HCT116 (cell line): ENCODE measurements around the gene UBE2G2. TPM values are rescaled to one million over a fixed set of nuclear protein-coding genes. Genes with fewer than 3 reads are reported as not detected.
A peak's percentile ranks its signal among the peaks of the same experiment; 100 is the strongest.

ENCODE experiments used
- ATAC-seq: fragments of 200-7000 bp; cut with Tn5 transposase; 2 replicates; pipeline ENCODE4 v1.9.1; 2020; ENCODE audit warnings: mild to moderate bottlenecking, moderate library complexity
- BruUV-seq: library from RNA; stranded (reverse); fragments of 400-500 nt; replicated peaks from 2 replicates; lab custom pipeline; 2021; lab: Mats Ljungman, UMichigan
- CTCF ChIA-PET: fragments of 300-600 bp; sonication (Branson Sonifier 250); formaldehyde crosslinking; loops from one replicate; lab custom pipeline; 2021; ENCODE audit warnings: antibody characterized with exemption; lab: Charles Lee
- POLR2A ChIA-PET: fragments of 300-600, 350-600 bp; sonication (Branson Sonifier 250); formaldehyde crosslinking; loops from one replicate; lab custom pipeline; 2021; ENCODE audit warnings: antibody characterized with exemption; lab: Charles Lee
- RAD21 ChIA-PET, 2 experiments: fragments of 300-600 bp; sonication (Branson Sonifier 250); formaldehyde crosslinking; loops; one replicate each; lab custom pipeline; 2023; ENCODE audit warnings: low total read pairs in 2 of 2; ENCODE audit not compliant: uncharacterized antibody in 2 of 2, unreplicated experiment in 2 of 2, low non-redundant PET in 1 of 2; lab: Charles Lee
- DNase-seq: peaks from one replicate; pipeline ENCODE4 v3.0.0-alpha.2; 2010; ENCODE audit warnings: low read depth, low spot score
- H2AFZ ChIP-seq: fragments of 200-600 bp; shearing (Covaris generic), sonication (generic); 2 replicates; pipeline ENCODE4 v1.6.1; 2017; ENCODE audit warnings: low read depth, mixed run types, mixed read lengths, antibody characterized with exemption, low read length; ENCODE audit not compliant: poor library complexity, severe bottlenecking
- H3K27ac ChIP-seq: 2 replicates; pipeline ENCODE4 v1.5.1; 2012; ENCODE audit warnings: low read depth, low read length
- H3K27me3 ChIP-seq: fragments of 200-600 bp; sonication (generic); 2 replicates; pipeline ENCODE4 v1.6.1; 2016; ENCODE audit warnings: mixed run types, low read length, mixed read lengths; ENCODE audit not compliant: insufficient read depth
- H3K36me3 ChIP-seq, 2 experiments: fragments of 200-500 bp in 1 of 2; fragments of 200-600 bp in 1 of 2; sonication (Bioruptor generic) in 1 of 2; sonication (generic) in 1 of 2; 2 replicates each; pipeline versions ENCODE4 v1.5.1 to v1.6.1; 2014 to 2016; ENCODE audit warnings: low read length in 2 of 2, inconsistent platforms in 1 of 2, mixed read lengths in 1 of 2, mixed run types in 1 of 2; ENCODE audit not compliant: insufficient read depth in 2 of 2, control insufficient read depth in 1 of 2
- H3K4me1 ChIP-seq, 2 experiments: fragments of 200-600 bp in 1 of 2; sonication (generic) in 1 of 2; 2 replicates each; pipeline versions ENCODE4 v1.5.1 to v1.6.1; 2012 to 2017; ENCODE audit warnings: low read length in 2 of 2, inconsistent platforms in 1 of 2, mild to moderate bottlenecking in 1 of 2, mixed read lengths in 1 of 2, mixed run types in 1 of 2, moderate library complexity in 1 of 2; ENCODE audit not compliant: insufficient read depth in 2 of 2, control insufficient read depth in 1 of 2
- H3K4me2 ChIP-seq: fragments of 200-600 bp; sonication (generic); 2 replicates; pipeline ENCODE4 v1.6.1; 2017; ENCODE audit warnings: mixed run types, low read length, mixed read lengths
- H3K4me3 ChIP-seq, 2 experiments: fragments of 200-600 bp in 1 of 2; sonication (generic) in 1 of 2; replicated peaks in 1 of 2; 2 replicates each; pipeline ENCODE4 v1.5.1; 2011 to 2016; ENCODE audit warnings: low read length in 2 of 2, control low read depth in 1 of 2, low read depth in 1 of 2, mild to moderate bottlenecking in 1 of 2, mixed read lengths in 1 of 2, mixed run types in 1 of 2
- H3K79me2 ChIP-seq: fragments of 200-600 bp; sonication (generic); 2 replicates; pipeline ENCODE4 v1.6.1; 2017; ENCODE audit warnings: mild to moderate bottlenecking, mixed run types, low read length, moderate library complexity, mixed read lengths; ENCODE audit not compliant: insufficient read depth
- H3K9ac ChIP-seq: fragments of 200-600 bp; sonication (generic); 2 replicates; pipeline ENCODE4 v1.6.1; 2016; ENCODE audit warnings: low read length, mixed read lengths
- H3K9me2 ChIP-seq: fragments of 200-600 bp; sonication (generic), shearing (Covaris generic); 2 replicates; pipeline ENCODE4 v1.6.1; 2017; ENCODE audit warnings: mixed run types, mild to moderate bottlenecking, moderate library complexity; ENCODE audit not compliant: insufficient read depth
- H3K9me3 ChIP-seq, 2 experiments: fragments of 200-500 bp in 1 of 2; fragments of 200-600 bp in 1 of 2; sonication (Bioruptor generic) in 1 of 2; sonication (generic) in 1 of 2; 2 replicates each; pipeline ENCODE4 v1.6.1; 2014 to 2017; ENCODE audit warnings: low read length in 2 of 2, mixed read lengths in 2 of 2, inconsistent platforms in 1 of 2, low read depth in 1 of 2, mild to moderate bottlenecking in 1 of 2, mixed run types in 1 of 2, moderate library complexity in 1 of 2; ENCODE audit not compliant: control insufficient read depth in 1 of 2, insufficient read depth in 1 of 2
- H4K20me1 ChIP-seq: fragments of 200-600 bp; sonication (generic), shearing (Covaris generic); 2 replicates; pipeline ENCODE4 v1.6.1; 2017; ENCODE audit warnings: mixed run types, mild to moderate bottlenecking, moderate library complexity; ENCODE audit not compliant: insufficient read depth
- CTCF ChIP-seq, 3 experiments: fragments of 200-600 bp in 1 of 3; sonication (generic) in 1 of 3; IDR thresholded peaks in 2 of 3; conservative IDR thresholded peaks in 1 of 3; 2 replicates each; pipeline ENCODE4 v1.5.1; 2012 to 2017; ENCODE audit warnings: low read depth in 2 of 3, low read length in 2 of 3, antibody characterized with exemption in 1 of 3, borderline replicate concordance in 1 of 3, control low read depth in 1 of 3, mild to moderate bottlenecking in 1 of 3, mixed read lengths in 1 of 3, mixed run types in 1 of 3, moderate library complexity in 1 of 3; ENCODE audit not compliant: insufficient read depth in 1 of 3
- EGR1 ChIP-seq: IDR thresholded peaks from 2 replicates; pipeline ENCODE4 v1.6.1; 2012; ENCODE audit warnings: low read depth
- EZH2phosphoT487 ChIP-seq: fragments of 200-600 bp; IDR thresholded peaks from 2 replicates; pipeline ENCODE4 v1.6.1; 2018; ENCODE audit warnings: antibody characterized with exemption, borderline replicate concordance
- FOSL1 ChIP-seq: IDR thresholded peaks from 2 replicates; pipeline ENCODE4 v1.6.1; 2012; ENCODE audit warnings: low read depth
- JUND ChIP-seq: IDR thresholded peaks from 2 replicates; pipeline ENCODE4 v1.6.1; 2012
- POLR2A ChIP-seq: IDR thresholded peaks from 2 replicates; pipeline ENCODE4 v1.7.0; 2011; ENCODE audit warnings: borderline replicate concordance; ENCODE audit not compliant: insufficient read depth, insufficient read length; ENCODE audit errors: extremely low read depth
- RAD21 ChIP-seq: IDR thresholded peaks from 2 replicates; pipeline ENCODE4 v1.6.1; 2012; ENCODE audit warnings: low read depth, mild to moderate bottlenecking
- REST ChIP-seq: IDR thresholded peaks from 2 replicates; pipeline ENCODE4 v1.6.1; 2012; ENCODE audit warnings: low read depth
- SIN3A ChIP-seq: IDR thresholded peaks from 2 replicates; pipeline ENCODE4 v1.6.1; 2012; ENCODE audit warnings: low read depth
- YY1 ChIP-seq: IDR thresholded peaks from 2 replicates; pipeline ENCODE4 v1.6.1; 2011; ENCODE audit warnings: low read length, low read depth, moderate library complexity, mild to moderate bottlenecking; ENCODE audit not compliant: insufficient replicate concordance; ENCODE audit errors: extremely low read depth
- ZFX ChIP-seq: fragments of 450-650 bp; IDR thresholded peaks from 2 replicates; pipeline ENCODE4 v1.6.1; 2017
- intact Hi-C: fragments of 100-400 bp; cut with micrococcal nuclease; formaldehyde crosslinking; loops from 2 replicates; pipeline ENCODE4 v1.10.0; 2022
- total RNA-seq: library from RNA; stranded (reverse); gene quantifications from one replicate; pipeline ENCODE4 v1.2.1, GENCODE V29; 2021; ENCODE audit not compliant: unreplicated experiment
- TF ChIP-seq, protein P1 (sequence below): IDR thresholded peaks from 2 replicates; pipeline ENCODE4 v1.6.1; 2012

The UBE2G2 gene
- total RNA-seq, 1 experiment from 2014 or later = 86.5 TPM

DNA sequence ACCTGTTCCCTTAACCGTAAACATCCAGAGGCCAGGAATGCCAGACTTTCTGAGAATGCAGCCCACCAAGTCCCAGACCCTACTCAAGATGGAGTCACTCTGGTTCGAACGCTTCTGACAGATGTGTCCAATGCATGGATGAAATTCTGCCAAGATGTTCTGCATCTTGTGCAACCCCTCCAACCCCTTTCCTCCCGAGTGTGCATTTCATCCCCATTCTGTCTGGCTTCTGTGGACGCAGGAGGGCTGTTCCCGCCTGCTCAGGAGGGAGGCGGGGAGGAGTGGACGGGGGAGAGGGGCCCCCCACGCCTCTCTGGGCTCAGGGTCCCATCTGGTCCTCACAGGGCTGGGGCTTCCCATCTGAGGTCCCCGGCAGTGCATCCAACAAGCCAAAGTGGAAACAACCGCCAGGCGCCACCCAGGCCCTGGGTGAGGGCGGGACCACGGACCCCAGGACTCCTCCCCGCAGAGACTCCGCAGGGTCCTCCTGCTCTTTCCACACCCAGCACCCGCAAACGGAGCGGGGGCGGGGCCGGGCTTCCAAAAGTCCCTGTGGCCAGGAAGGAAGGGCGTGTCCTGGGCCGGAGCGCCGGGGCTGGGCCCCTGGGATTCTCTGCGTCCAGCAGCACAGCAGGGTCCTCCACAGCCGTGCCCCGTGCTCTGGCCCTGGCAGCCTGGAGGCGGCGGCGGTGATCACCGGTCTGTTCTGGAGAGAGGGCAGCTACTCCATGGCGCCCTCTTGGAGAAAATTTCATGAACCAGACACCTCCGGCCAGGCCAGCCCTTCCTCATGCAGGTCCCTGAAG is 44.0 kb upstream of the UBE2G2 start:
- peak; percentile 95 for ATAC-seq
- no peaks in the 10 kb centered on the region for H3K9me2 ChIP-seq
- no TSS peak for BruUV-seq
- H4K20me1 ChIP-seq = no peaks in the 10 kb centered on the region
- H3K9me3 ChIP-seq = no peaks in the 10 kb centered on the region
- peak overlapping the region; percentile 15; the same call in 1 of the 2 replicates for H3K27ac ChIP-seq
- intact Hi-C loops = no loop called here
- CTCF ChIA-PET = no interaction called here
- H3K4me3 ChIP-seq = peak overlapping the region; percentile 30 to 48
- no peak overlapping the region for H2AFZ ChIP-seq
- TF ChIP-seq CTCF (IDR thresholded peaks at IDR 0.05 in 2 of 3, conservative IDR thresholded peaks at IDR 0.05 in 1 of 3; ENCODE audit: borderline replicate concordance in 1 of 3, insufficient read depth in 1 of 3, low read depth in 2 of 3, low read length in 2 of 3) (peak; percentile 42 to 52 (median 49); a peak in 5 of 6 replicates), EGR1 (peak; percentile 36; the same call in 1 of the 2 replicates), FOSL1 (no peak), ZFX (no peak), JUND (no peak), RAD21 (peak; percentile 52)
- POLR2A ChIA-PET = no interaction called here
- H3K36me3 ChIP-seq = peaks cover 0 to 9% of the 10 kb centered on the region in 2 experiments; a peak in 2 of 4 replicates
- peaks cover 10 to 17% of the 10 kb centered on the region in 2 experiments; a peak in 3 of 4 replicates for H3K4me1 ChIP-seq
- H3K4me2 ChIP-seq = peak overlapping the region; percentile 77
- RAD21 ChIA-PET = no interaction called here
- H3K79me2 ChIP-seq = no peaks in the 10 kb centered on the region
- no peak for DNase-seq
- H3K9ac ChIP-seq = peak overlapping the region; percentile 31; the same call in 1 of the 2 replicates
- no peaks in the 10 kb centered on the region for H3K27me3 ChIP-seq

DNA sequence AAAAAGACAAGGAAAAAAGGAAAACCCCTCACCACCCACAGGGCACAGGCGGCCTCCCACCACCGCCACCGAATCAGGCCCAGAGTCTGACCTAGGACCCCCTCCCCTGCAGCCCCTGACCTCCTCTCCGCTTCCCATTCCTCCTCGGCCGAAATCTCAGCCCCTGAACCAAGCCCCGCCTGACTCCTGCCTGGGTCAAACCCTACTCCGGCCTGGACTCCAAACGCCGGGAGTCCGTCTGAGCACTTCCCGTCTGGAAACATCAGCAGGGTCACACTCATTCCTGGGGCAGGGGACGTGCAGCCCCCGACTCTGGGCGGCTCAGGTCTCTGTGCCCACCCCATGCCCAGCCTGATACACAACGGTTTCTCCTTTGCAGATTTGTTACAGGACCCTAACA is 42.6 kb upstream of the UBE2G2 start:
- H2AFZ ChIP-seq = no peak overlapping the region
- H3K27ac ChIP-seq = no peak overlapping the region
- no peaks in the 10 kb centered on the region for H3K27me3 ChIP-seq
- no peak overlapping the region for H3K4me3 ChIP-seq
- BruUV-seq = no TSS peak
- H3K36me3 ChIP-seq = no peaks in the 10 kb centered on the region
- H3K9ac ChIP-seq = no peak overlapping the region
- H3K79me2 ChIP-seq = no peaks in the 10 kb centered on the region
- H3K4me1 ChIP-seq = peaks cover 10 to 17% of the 10 kb centered on the region in 2 experiments; a peak in 3 of 4 replicates
- H4K20me1 ChIP-seq = no peaks in the 10 kb centered on the region
- no peaks in the 10 kb centered on the region for H3K9me2 ChIP-seq
- no peak for ATAC-seq
- H3K9me3 ChIP-seq = no peaks in the 10 kb centered on the region
- ChIA-PET RAD21 (no interaction called here), POLR2A (no interaction called here), CTCF (no interaction called here)
- no peak overlapping the region for H3K4me2 ChIP-seq
- intact Hi-C loops = no loop called here
- no peak for DNase-seq
- TF ChIP-seq REST = no peak
- TF ChIP-seq EZH2phosphoT487 = no peak
- no peak for TF ChIP-seq YY1
- TF ChIP-seq RAD21 = no peak
- TF ChIP-seq SIN3A = no peak
- TF ChIP-seq, protein P1, sequence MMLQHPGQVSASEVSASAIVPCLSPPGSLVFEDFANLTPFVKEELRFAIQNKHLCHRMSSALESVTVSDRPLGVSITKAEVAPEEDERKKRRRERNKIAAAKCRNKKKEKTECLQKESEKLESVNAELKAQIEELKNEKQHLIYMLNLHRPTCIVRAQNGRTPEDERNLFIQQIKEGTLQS = no peak
- no peak for TF ChIP-seq POLR2A
